Measurements from ENCODE around the gene LRP1B. TPM values are rescaled to one million over a fixed set of nuclear protein-coding genes. Genes with fewer than 3 reads are reported as not detected.

LRP1B gene
- total RNA-seq, 1 experiment from 2014 or later, result 0.21 TPM

- no peak overlapping the region for H3K4me3 Mint-ChIP-seq (ENCODE audit: low read depth, unreplicated experiment)
- no peak overlapping the region for H3K27ac Mint-ChIP-seq (ENCODE audit: unreplicated experiment)
- no peaks in the 10 kb centered on the region for H3K27me3 Mint-ChIP-seq (ENCODE audit: unreplicated experiment)
- BruUV-seq (replicated peaks), result no TSS peak
- no peaks in the 10 kb centered on the region for H3K4me1 Mint-ChIP-seq (ENCODE audit: low read depth, unreplicated experiment)
- TF ChIP-seq CTCF (IDR thresholded peaks at IDR 0.05; ENCODE audit: unreplicated experiment), result no peak
- DNase-seq, result no peak
- no peaks in the 10 kb centered on the region for H3K36me3 Mint-ChIP-seq (ENCODE audit: insufficient read depth, unreplicated experiment)
- H3K9me3 Mint-ChIP-seq (ENCODE audit: low read depth, unreplicated experiment), result no peaks in the 10 kb centered on the region
- intact Hi-C loops (cut with micrococcal nuclease; ENCODE audit: unreplicated experiment), result no loop called here
- CTCF ChIA-PET, result no interaction called here
Observed at GRCh38 chr2:140929849-140930248, 1201.0 kb downstream of the LRP1B start.

GRCh38 chr2:140918426-140918825 lies 1212.4 kb downstream of the LRP1B start:
- intact Hi-C loops (cut with micrococcal nuclease; ENCODE audit: unreplicated experiment), result loop anchor here (10.0 kb wide), 1 partner anchor 636 kb away; no protein-coding TSS in a partner anchor
- no peak overlapping the region for H3K4me3 Mint-ChIP-seq (ENCODE audit: low read depth, unreplicated experiment)
- H3K9me3 Mint-ChIP-seq (ENCODE audit: low read depth, unreplicated experiment), result no peaks in the 10 kb centered on the region

GRCh38 chr2:140916410-140916809 lies 1214.4 kb downstream of the LRP1B start:
- H3K27ac Mint-ChIP-seq (ENCODE audit: unreplicated experiment), result no peak overlapping the region
- H3K4me1 Mint-ChIP-seq (ENCODE audit: low read depth, unreplicated experiment), result peaks cover 11% of the 10 kb centered on the region
- intact Hi-C loops (cut with micrococcal nuclease; ENCODE audit: unreplicated experiment), result loop anchor here (10.0 kb wide), 1 partner anchor 638 kb away; no protein-coding TSS in a partner anchor
- no peaks in the 10 kb centered on the region for H3K9me3 Mint-ChIP-seq (ENCODE audit: low read depth, unreplicated experiment)
- DNase-seq, result no peak
- TF ChIP-seq CTCF (IDR thresholded peaks at IDR 0.05; ENCODE audit: unreplicated experiment), result no peak
- no peaks in the 10 kb centered on the region for H3K36me3 Mint-ChIP-seq (ENCODE audit: insufficient read depth, unreplicated experiment)
- H3K27me3 Mint-ChIP-seq (ENCODE audit: unreplicated experiment), result no peaks in the 10 kb centered on the region
- no TSS peak for BruUV-seq (replicated peaks)
- CTCF ChIA-PET, result no interaction called here
- H3K4me3 Mint-ChIP-seq (ENCODE audit: low read depth, unreplicated experiment), result no peak overlapping the region

More at GRCh38 chr2:140918426-140918825, 1212.4 kb downstream of the LRP1B start:
- DNase-seq, result no peak
- no peaks in the 10 kb centered on the region for H3K27me3 Mint-ChIP-seq (ENCODE audit: unreplicated experiment)
- H3K27ac Mint-ChIP-seq (ENCODE audit: unreplicated experiment), result no peak overlapping the region
- H3K36me3 Mint-ChIP-seq (ENCODE audit: insufficient read depth, unreplicated experiment), result no peaks in the 10 kb centered on the region
- BruUV-seq (replicated peaks), result no TSS peak
- H3K4me1 Mint-ChIP-seq (ENCODE audit: low read depth, unreplicated experiment), result peaks cover 11% of the 10 kb centered on the region
- no peak for TF ChIP-seq CTCF (IDR thresholded peaks at IDR 0.05; ENCODE audit: unreplicated experiment)
- CTCF ChIA-PET, result no interaction called here

- TF ChIP-seq CTCF (IDR thresholded peaks at IDR 0.05; ENCODE audit: unreplicated experiment), result no peak
- Mint-ChIP-seq H3K4me1 (ENCODE audit: low read depth, unreplicated experiment) (peaks cover 11% of the 10 kb centered on the region), H3K27me3 (ENCODE audit: unreplicated experiment) (no peaks in the 10 kb centered on the region), H3K27ac (ENCODE audit: unreplicated experiment) (no peak overlapping the region), H3K9me3 (ENCODE audit: low read depth, unreplicated experiment) (no peaks in the 10 kb centered on the region), H3K4me3 (ENCODE audit: low read depth, unreplicated experiment) (no peak overlapping the region), H3K36me3 (ENCODE audit: insufficient read depth, unreplicated experiment) (no peaks in the 10 kb centered on the region)
- CTCF ChIA-PET, result no interaction called here
- intact Hi-C loops (cut with micrococcal nuclease; ENCODE audit: unreplicated experiment), result loop anchor here (10.0 kb wide), 1 partner anchor 644 kb away; no protein-coding TSS in a partner anchor
- BruUV-seq (replicated peaks), result no TSS peak
- DNase-seq, result no peak
Observed at GRCh38 chr2:140910683-140911082, 1220.1 kb downstream of the LRP1B start.
